GM21390 (cell line): ENCODE data around the gene RO60.

ENCODE experiments used
- ATAC-seq: cut with Tn5 transposase; IDR thresholded peaks from one replicate; pipeline ENCODE4 v1.9.1; 2021; ENCODE audit not compliant: unreplicated experiment

The RO60 gene

GRCh38 chr1:193060406-193060805, 994 bp downstream of the RO60 start:
- no peak for ATAC-seq

- ATAC-seq: no peak
Measured at GRCh38 chr1:193060938-193061337, 1.5 kb downstream of the RO60 start.

- no peak for ATAC-seq
Measured at GRCh38 chr1:193062698-193063463, 3.5 kb downstream of the RO60 start.

GRCh38 chr1:193065954-193066353, 6.5 kb downstream of the RO60 start:
- no peak for ATAC-seq

GRCh38 chr1:193066606-193067005, 7.2 kb downstream of the RO60 start:
- no peak for ATAC-seq

- no peak for ATAC-seq
Measured at GRCh38 chr1:193068013-193068412, 8.6 kb downstream of the RO60 start.

GRCh38 chr1:193069748-193070385, 10.5 kb downstream of the RO60 start:
- ATAC-seq: no peak

GRCh38 chr1:193070386-193070753, 11.0 kb downstream of the RO60 start:
- peak; percentile 43 for ATAC-seq

- ATAC-seq: peak; percentile 59
Measured at GRCh38 chr1:193070942-193071341, 11.5 kb downstream of the RO60 start.

GRCh38 chr1:193077991-193078390, 18.6 kb downstream of the RO60 start:
- ATAC-seq: no peak

GRCh38 chr1:193079187-193079586, 19.8 kb downstream of the RO60 start:
- no peak for ATAC-seq

- ATAC-seq: peak; percentile 94
Measured at GRCh38 chr1:193083365-193084088, 24.1 kb downstream of the RO60 start.

GRCh38 chr1:193085263-193085662, 25.9 kb downstream of the RO60 start:
- ATAC-seq: no peak

GRCh38 chr1:193086342-193086741, 26.9 kb downstream of the RO60 start:
- no peak for ATAC-seq

GRCh38 chr1:193087893-193088292, 28.5 kb downstream of the RO60 start:
- ATAC-seq: no peak

GRCh38 chr1:193090865-193091264, 31.5 kb downstream of the RO60 start:
- no peak for ATAC-seq

GRCh38 chr1:193094112-193094511, 34.7 kb downstream of the RO60 start:
- no peak for ATAC-seq

- ATAC-seq: no peak
Measured at GRCh38 chr1:193102662-193103061, 43.2 kb downstream of the RO60 start.

GRCh38 chr1:193103759-193104501, 44.5 kb downstream of the RO60 start:
- ATAC-seq: peak; percentile 1

GRCh38 chr1:193104502-193104906, 45.1 kb downstream of the RO60 start:
- peak; percentile 38 for ATAC-seq
